Tibial nerve (tissue), 4 donors: Measurements from ENCODE around the gene FIGLA.

ENCODE experiments used
- EP300 ChIP-seq, 2 donors: sonication (generic); formaldehyde crosslinking; IDR thresholded peaks; one replicate each; pipeline ENCODE4 v1.6.1; 2017; ENCODE audit warnings: antibody characterized with exemption in 2 of 2, mild to moderate bottlenecking in 1 of 2
- POLR2A ChIP-seq, 2 donors: fragments of 450-650 bp; IDR thresholded peaks; one replicate each; pipeline ENCODE4 v1.6.1; 2017; ENCODE audit warnings: antibody characterized with exemption in 2 of 2, mild to moderate bottlenecking in 2 of 2, moderate library complexity in 2 of 2
- TF ChIP-seq, protein P1 (sequence below), 5 experiments: fragments of 200-600 bp in 3 of 5; fragments of 450-650 bp in 2 of 5; sonication (generic) in 3 of 5; IDR thresholded peaks; one replicate each; pipeline ENCODE4 v1.5.1; 2016 to 2019; ENCODE audit warnings: antibody characterized with exemption in 5 of 5, mild to moderate bottlenecking in 3 of 5, moderate library complexity in 2 of 5

DNA sequence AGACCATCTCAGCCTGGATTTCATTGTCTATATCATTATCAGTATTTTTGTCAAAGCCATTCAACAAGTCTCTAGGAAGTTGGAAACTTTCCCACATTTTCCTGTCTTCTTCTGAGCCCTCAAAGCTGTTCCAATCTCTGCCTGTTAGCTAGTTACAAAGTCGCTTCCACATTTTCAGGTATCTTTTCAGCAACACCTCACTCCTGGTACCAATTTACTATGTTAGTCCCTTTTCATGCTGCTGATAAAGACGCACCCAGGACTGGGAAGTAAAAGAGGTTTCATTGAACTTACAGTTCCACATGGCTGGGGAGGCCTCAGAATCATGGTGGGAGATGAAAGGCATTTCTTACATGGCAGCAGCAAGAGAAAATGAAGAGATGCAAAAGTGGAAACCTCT is 9.3 kb upstream of the FIGLA start:
- TF ChIP-seq, protein P1, sequence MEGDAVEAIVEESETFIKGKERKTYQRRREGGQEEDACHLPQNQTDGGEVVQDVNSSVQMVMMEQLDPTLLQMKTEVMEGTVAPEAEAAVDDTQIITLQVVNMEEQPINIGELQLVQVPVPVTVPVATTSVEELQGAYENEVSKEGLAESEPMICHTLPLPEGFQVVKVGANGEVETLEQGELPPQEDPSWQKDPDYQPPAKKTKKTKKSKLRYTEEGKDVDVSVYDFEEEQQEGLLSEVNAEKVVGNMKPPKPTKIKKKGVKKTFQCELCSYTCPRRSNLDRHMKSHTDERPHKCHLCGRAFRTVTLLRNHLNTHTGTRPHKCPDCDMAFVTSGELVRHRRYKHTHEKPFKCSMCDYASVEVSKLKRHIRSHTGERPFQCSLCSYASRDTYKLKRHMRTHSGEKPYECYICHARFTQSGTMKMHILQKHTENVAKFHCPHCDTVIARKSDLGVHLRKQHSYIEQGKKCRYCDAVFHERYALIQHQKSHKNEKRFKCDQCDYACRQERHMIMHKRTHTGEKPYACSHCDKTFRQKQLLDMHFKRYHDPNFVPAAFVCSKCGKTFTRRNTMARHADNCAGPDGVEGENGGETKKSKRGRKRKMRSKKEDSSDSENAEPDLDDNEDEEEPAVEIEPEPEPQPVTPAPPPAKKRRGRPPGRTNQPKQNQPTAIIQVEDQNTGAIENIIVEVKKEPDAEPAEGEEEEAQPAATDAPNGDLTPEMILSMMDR (IDR thresholded peaks at IDR 0.05): no peak
- no peak for TF ChIP-seq POLR2A (IDR thresholded peaks at IDR 0.05)
- TF ChIP-seq EP300 (IDR thresholded peaks at IDR 0.05): no peak
